Astrocyte (in vitro differentiated cells and primary cell): ENCODE data around the gene PLEKHG4. TPM values are rescaled to one million over a fixed set of nuclear protein-coding genes. Genes with fewer than 3 reads are reported as not detected.

Experiments used
- DNase-seq: peaks from one replicate; pipeline ENCODE4 v3.0.0-alpha.2; 2010; ENCODE audit warnings: low read depth
- FAIRE-seq: peaks from 2 replicates; lab custom pipeline; 2011; peaks lifted over from hg19 to GRCh38; lab: Jason Lieb, UNC
- H2AFZ ChIP-seq: 2 replicates; pipeline ENCODE4 v1.6.0; 2012; ENCODE audit warnings: low read depth, low read length, inconsistent platforms
- H3K27ac ChIP-seq: 2 replicates; pipeline ENCODE4 v1.5.1; 2011; ENCODE audit warnings: low read depth, low read length, inconsistent platforms
- H3K27me3 ChIP-seq: 2 replicates; pipeline ENCODE4 v1.6.0; 2011; ENCODE audit warnings: low read length, inconsistent platforms; ENCODE audit not compliant: insufficient read depth
- H3K36me3 ChIP-seq: 2 replicates; pipeline ENCODE4 v1.5.1; 2011; ENCODE audit warnings: low read length, inconsistent platforms; ENCODE audit not compliant: insufficient read depth
- H3K4me1 ChIP-seq: 2 replicates; pipeline ENCODE4 v1.5.1; 2011; ENCODE audit warnings: low read length, inconsistent platforms; ENCODE audit not compliant: insufficient read depth
- H3K4me2 ChIP-seq: 2 replicates; pipeline ENCODE4 v1.6.0; 2012; ENCODE audit warnings: low read length, inconsistent platforms
- H3K4me3 ChIP-seq: 2 replicates; pipeline ENCODE4 v1.5.1; 2011; ENCODE audit warnings: low read depth, mild to moderate bottlenecking, low read length, inconsistent platforms; ENCODE audit not compliant: insufficient read depth
- H3K79me2 ChIP-seq: 2 replicates; pipeline ENCODE4 v1.6.0; 2012; ENCODE audit warnings: mild to moderate bottlenecking, low read length, inconsistent platforms; ENCODE audit not compliant: insufficient read depth
- H3K9ac ChIP-seq: 2 replicates; pipeline ENCODE4 v1.6.0; 2012; ENCODE audit warnings: mild to moderate bottlenecking, low read length, inconsistent platforms
- H3K9me3 ChIP-seq: 2 replicates; pipeline ENCODE4 v1.5.1; 2012; ENCODE audit warnings: low read depth, mild to moderate bottlenecking, low read length, inconsistent platforms; ENCODE audit not compliant: insufficient read depth
- H4K20me1 ChIP-seq: 2 replicates; pipeline ENCODE4 v1.6.0; 2012; ENCODE audit warnings: low read length, inconsistent platforms; ENCODE audit not compliant: insufficient read depth
- H3K27ac Mint-ChIP-seq: one replicate; pipeline ENCODE4 v1.8.0; 2021; ENCODE audit warnings: mild to moderate bottlenecking, mixed read lengths; ENCODE audit not compliant: unreplicated experiment
- H3K27me3 Mint-ChIP-seq: one replicate; pipeline ENCODE4 v1.8.0; 2021; ENCODE audit warnings: low read depth, mixed read lengths; ENCODE audit not compliant: unreplicated experiment
- H3K36me3 Mint-ChIP-seq: one replicate; pipeline ENCODE4 v1.8.0; 2021; ENCODE audit warnings: low read depth, mixed read lengths; ENCODE audit not compliant: unreplicated experiment
- H3K4me1 Mint-ChIP-seq: one replicate; pipeline ENCODE4 v1.8.0; 2021; ENCODE audit warnings: low read depth, mixed read lengths; ENCODE audit not compliant: unreplicated experiment
- H3K4me3 Mint-ChIP-seq: one replicate; pipeline ENCODE4 v1.8.0; 2021; ENCODE audit warnings: mild to moderate bottlenecking, moderate library complexity, mixed read lengths; ENCODE audit not compliant: unreplicated experiment
- H3K9me3 Mint-ChIP-seq: one replicate; pipeline ENCODE4 v1.8.0; 2021; ENCODE audit warnings: mild to moderate bottlenecking, mixed read lengths; ENCODE audit not compliant: unreplicated experiment
- EZH2 ChIP-seq: IDR thresholded peaks from 2 replicates; pipeline ENCODE4 v1.6.1; 2012; ENCODE audit warnings: mild to moderate bottlenecking, low read length, inconsistent platforms; ENCODE audit not compliant: insufficient read depth
- total RNA-seq: library from RNA; stranded (reverse); gene quantifications from 2 replicates; pipeline ENCODE4 v1.2.1, GENCODE V29; 2021
- TF ChIP-seq, protein P1 (sequence below): IDR thresholded peaks from 2 replicates; pipeline ENCODE4 v1.5.1; 2011; ENCODE audit warnings: low read depth, mild to moderate bottlenecking, inconsistent platforms, low read length, moderate library complexity; ENCODE audit not compliant: insufficient read depth

PLEKHG4 gene
- total RNA-seq, 1 donor from 2014 or later, result 2.4 TPM

GRCh38 chr16:67277999-67278772 lies 1.1 kb upstream of the PLEKHG4 start:
- H3K27me3 ChIP-seq, result no peaks in the 10 kb centered on the region
- H3K4me1 ChIP-seq, result peaks cover 24% of the 10 kb centered on the region
- Mint-ChIP-seq H3K27ac (peak overlapping the region; percentile 96), H3K27me3 (peaks cover 6% of the 10 kb centered on the region), H3K4me1 (peaks cover 20% of the 10 kb centered on the region), H3K4me3 (no peak overlapping the region), H3K9me3 (peaks cover 3% of the 10 kb centered on the region), H3K36me3 (no peaks in the 10 kb centered on the region)
- peak overlapping the region; percentile 32 for H2AFZ ChIP-seq
- peak; percentile 88 for DNase-seq
- TF ChIP-seq, protein P1, sequence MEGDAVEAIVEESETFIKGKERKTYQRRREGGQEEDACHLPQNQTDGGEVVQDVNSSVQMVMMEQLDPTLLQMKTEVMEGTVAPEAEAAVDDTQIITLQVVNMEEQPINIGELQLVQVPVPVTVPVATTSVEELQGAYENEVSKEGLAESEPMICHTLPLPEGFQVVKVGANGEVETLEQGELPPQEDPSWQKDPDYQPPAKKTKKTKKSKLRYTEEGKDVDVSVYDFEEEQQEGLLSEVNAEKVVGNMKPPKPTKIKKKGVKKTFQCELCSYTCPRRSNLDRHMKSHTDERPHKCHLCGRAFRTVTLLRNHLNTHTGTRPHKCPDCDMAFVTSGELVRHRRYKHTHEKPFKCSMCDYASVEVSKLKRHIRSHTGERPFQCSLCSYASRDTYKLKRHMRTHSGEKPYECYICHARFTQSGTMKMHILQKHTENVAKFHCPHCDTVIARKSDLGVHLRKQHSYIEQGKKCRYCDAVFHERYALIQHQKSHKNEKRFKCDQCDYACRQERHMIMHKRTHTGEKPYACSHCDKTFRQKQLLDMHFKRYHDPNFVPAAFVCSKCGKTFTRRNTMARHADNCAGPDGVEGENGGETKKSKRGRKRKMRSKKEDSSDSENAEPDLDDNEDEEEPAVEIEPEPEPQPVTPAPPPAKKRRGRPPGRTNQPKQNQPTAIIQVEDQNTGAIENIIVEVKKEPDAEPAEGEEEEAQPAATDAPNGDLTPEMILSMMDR, result peak; percentile 2
- TF ChIP-seq EZH2, result no peak
- peaks cover 2% of the 10 kb centered on the region for H3K79me2 ChIP-seq
- H3K9me3 ChIP-seq, result no peaks in the 10 kb centered on the region
- H3K4me3 ChIP-seq, result peak overlapping the region; percentile 61
- peak overlapping the region; percentile 82 for H3K4me2 ChIP-seq
- H3K36me3 ChIP-seq, result no peaks in the 10 kb centered on the region
- H4K20me1 ChIP-seq, result no peaks in the 10 kb centered on the region
- no peak for FAIRE-seq
- peak overlapping the region; percentile 75 for H3K9ac ChIP-seq
- peak overlapping the region; percentile 96 for H3K27ac ChIP-seq

DNA sequence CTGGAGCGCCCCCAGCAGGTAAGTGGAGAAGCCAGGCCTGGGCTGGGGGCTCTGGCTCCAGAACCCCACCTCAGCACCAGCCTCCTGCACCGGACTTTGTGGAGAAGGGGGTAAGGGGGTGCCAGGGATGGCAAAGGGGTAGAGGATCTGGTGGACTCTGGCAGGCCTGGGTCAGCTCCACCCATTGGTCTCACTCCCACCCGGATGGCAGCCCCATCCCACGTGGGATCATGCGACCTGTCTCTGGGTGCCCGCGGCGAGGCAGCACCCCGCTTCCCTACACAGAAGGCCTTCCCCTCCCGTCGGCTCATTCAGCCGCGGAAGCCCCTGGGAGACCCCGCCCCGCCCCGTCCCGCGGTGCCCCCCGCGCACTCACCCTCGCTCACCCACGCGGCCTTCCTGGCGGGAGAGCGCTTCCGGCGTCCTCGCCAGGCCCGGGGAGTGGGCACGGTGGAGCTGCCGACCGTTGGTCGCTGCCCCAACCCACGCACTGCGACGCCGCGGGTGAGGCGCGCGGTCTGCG lies 498 bp upstream of the PLEKHG4 start:
- H3K27me3 Mint-ChIP-seq, result peaks cover 11% of the 10 kb centered on the region
- H3K4me3 Mint-ChIP-seq, result no peak overlapping the region
- peaks cover 3% of the 10 kb centered on the region for H3K9me3 Mint-ChIP-seq
- Histone ChIP-seq H3K4me1 (peaks cover 24% of the 10 kb centered on the region), H3K27me3 (no peaks in the 10 kb centered on the region), H3K9ac (peak overlapping the region; percentile 75), H3K27ac (peak overlapping the region; percentile 96), H3K36me3 (no peaks in the 10 kb centered on the region), H4K20me1 (no peaks in the 10 kb centered on the region), H3K9me3 (no peaks in the 10 kb centered on the region), H3K4me3 (peak overlapping the region; percentile 61), H3K79me2 (peaks cover 2% of the 10 kb centered on the region), H2AFZ (peak overlapping the region; percentile 32), H3K4me2 (peak overlapping the region; percentile 82)
- peaks cover 26% of the 10 kb centered on the region for H3K4me1 Mint-ChIP-seq
- peaks cover 5% of the 10 kb centered on the region for H3K36me3 Mint-ChIP-seq
- TF ChIP-seq EZH2, result no peak
- TF ChIP-seq, protein P1, result no peak
- no peak overlapping the region for H3K27ac Mint-ChIP-seq
- DNase-seq (no peak), FAIRE-seq (no peak)
